ENCODE measurements around the gene APH1B.

Gene APH1B

GRCh38 chr15:63338170-63338569 is 60.8 kb downstream of the APH1B start:
- TF ChIP-seq ZNF70 (CRISPR knock-in tag; IDR thresholded peaks at IDR 0.05) (no peak), SNAI2 (CRISPR knock-in tag; IDR thresholded peaks at IDR 0.05) (no peak), TCF4 (CRISPR knock-in tag; IDR thresholded peaks at IDR 0.05; ENCODE audit: borderline replicate concordance) (no peak), PPARA (CRISPR knock-in tag; IDR thresholded peaks at IDR 0.05; ENCODE audit: borderline replicate concordance) (no peak), ESRRG (CRISPR knock-in tag; IDR thresholded peaks at IDR 0.05) (no peak), RARB (CRISPR knock-in tag; IDR thresholded peaks at IDR 0.05) (no peak), PATZ1 (CRISPR knock-in tag; IDR thresholded peaks at IDR 0.05; ENCODE audit: borderline replicate concordance) (no peak)
- ATAC-seq: no peak

- ATAC-seq: no peak
- TF ChIP-seq CREB5 (CRISPR knock-in tag; IDR thresholded peaks at IDR 0.05; ENCODE audit: low read depth) (no peak), ZFP30 (CRISPR knock-in tag; IDR thresholded peaks at IDR 0.05) (no peak), SNAI2 (CRISPR knock-in tag; IDR thresholded peaks at IDR 0.05) (no peak), TSHZ2 (CRISPR knock-in tag; IDR thresholded peaks at IDR 0.05) (no peak), ARNTL (CRISPR knock-in tag; IDR thresholded peaks at IDR 0.05; ENCODE audit: borderline replicate concordance, low read depth) (no peak), GLIS3 (CRISPR knock-in tag; IDR thresholded peaks at IDR 0.05) (no peak), ESRRG (CRISPR knock-in tag; IDR thresholded peaks at IDR 0.05) (no peak), ZNF565 (CRISPR knock-in tag; conservative IDR thresholded peaks at IDR 0.05; ENCODE audit: low read depth) (no peak), CSRNP3 (CRISPR knock-in tag; IDR thresholded peaks at IDR 0.05) (no peak), TOX (CRISPR knock-in tag; IDR thresholded peaks at IDR 0.05; ENCODE audit: borderline replicate concordance) (no peak)
Measured at GRCh38 chr15:63339006-63339766, 61.8 kb downstream of the APH1B start.

- ATAC-seq: no peak
Measured at GRCh38 chr15:63339836-63340235, 62.4 kb downstream of the APH1B start.

More at GRCh38 chr15:63339836-63340235, 62.4 kb downstream of the APH1B start:
- TF ChIP-seq ESRRG (CRISPR knock-in tag; IDR thresholded peaks at IDR 0.05): no peak
- TF ChIP-seq PPARA (CRISPR knock-in tag; IDR thresholded peaks at IDR 0.05; ENCODE audit: borderline replicate concordance): no peak
- TF ChIP-seq GLIS3 (CRISPR knock-in tag; IDR thresholded peaks at IDR 0.05): no peak
- TF ChIP-seq ARNTL (CRISPR knock-in tag; IDR thresholded peaks at IDR 0.05; ENCODE audit: borderline replicate concordance, low read depth): no peak
- TF ChIP-seq CREB5 (CRISPR knock-in tag; IDR thresholded peaks at IDR 0.05; ENCODE audit: low read depth): no peak
- TF ChIP-seq RARB (CRISPR knock-in tag; IDR thresholded peaks at IDR 0.05): no peak
- no peak for TF ChIP-seq TCF4 (CRISPR knock-in tag; IDR thresholded peaks at IDR 0.05; ENCODE audit: borderline replicate concordance)
- TF ChIP-seq ZFP3 (CRISPR knock-in tag; IDR thresholded peaks at IDR 0.05): no peak
- TF ChIP-seq ZNF70 (CRISPR knock-in tag; IDR thresholded peaks at IDR 0.05): no peak
- TF ChIP-seq CSRNP3 (CRISPR knock-in tag; IDR thresholded peaks at IDR 0.05): no peak
- TF ChIP-seq POU6F1 (CRISPR knock-in tag; IDR thresholded peaks at IDR 0.05; ENCODE audit: borderline replicate concordance, low read depth): no peak
- no peak for TF ChIP-seq ZNF8 (CRISPR knock-in tag; IDR thresholded peaks at IDR 0.05)
- TF ChIP-seq ZNF565 (CRISPR knock-in tag; conservative IDR thresholded peaks at IDR 0.05; ENCODE audit: low read depth): no peak
- no peak for TF ChIP-seq ZFP30 (CRISPR knock-in tag; IDR thresholded peaks at IDR 0.05)
- TF ChIP-seq TOX (CRISPR knock-in tag; IDR thresholded peaks at IDR 0.05; ENCODE audit: borderline replicate concordance): no peak
- TF ChIP-seq ZC3H10 (CRISPR knock-in tag; IDR thresholded peaks at IDR 0.05): no peak
- TF ChIP-seq BACH2 (CRISPR knock-in tag; IDR thresholded peaks at IDR 0.05; ENCODE audit: borderline replicate concordance): no peak
